ENCODE results near the gene IKZF2.

IKZF2 gene

DNA sequence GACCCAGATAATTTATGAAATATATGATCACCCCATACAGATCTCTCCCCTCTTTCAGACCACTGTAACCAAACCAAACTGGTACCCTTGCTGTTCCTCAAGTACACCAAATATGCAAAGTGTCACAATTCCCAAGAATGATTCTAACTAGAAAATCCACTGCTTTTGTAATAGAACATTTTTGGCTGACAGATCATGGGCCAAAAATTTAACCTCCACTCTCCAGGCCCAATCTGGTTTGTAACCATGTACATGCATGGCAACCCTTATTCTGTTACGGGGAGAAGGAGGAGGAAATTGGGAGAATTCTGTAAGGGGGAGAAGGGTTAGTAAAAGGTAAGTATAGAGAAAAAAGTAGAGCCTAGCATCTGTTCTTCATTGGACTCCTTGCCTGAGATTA is 62.0 kb downstream of the IKZF2 start:
- Histone ChIP-seq H3F3A (ENCODE audit: insufficient read depth, low read length) (no peaks in the 10 kb centered on the region), H3K9ac (ENCODE audit: low read length) (no peak overlapping the region), H3K9me3 (replicated peaks; ENCODE audit: insufficient read depth, low read length) (no peaks in the 10 kb centered on the region), H3K4me3 (ENCODE audit: low read length) (no peak overlapping the region), H3K9me2 (replicated peaks; ENCODE audit: insufficient read depth, low read length) (no peaks in the 10 kb centered on the region), H3K27me3 (replicated peaks; ENCODE audit: insufficient read depth, low read length) (no peaks in the 10 kb centered on the region), H3K36me3 (replicated peaks; ENCODE audit: insufficient read depth, low read length) (no peaks in the 10 kb centered on the region), H3K4me1 (ENCODE audit: low read length) (no peaks in the 10 kb centered on the region), H3K79me2 (ENCODE audit: low read length) (no peaks in the 10 kb centered on the region), H2AFZ (ENCODE audit: low read length) (no peak overlapping the region), H4K20me1 (ENCODE audit: insufficient read depth, low read length) (no peaks in the 10 kb centered on the region), H3K4me2 (ENCODE audit: low read depth, low read length) (no peak overlapping the region), H3K27ac (ENCODE audit: low read length) (no peak overlapping the region)
- DNase-seq = no peak
- TF ChIP-seq, protein P1, sequence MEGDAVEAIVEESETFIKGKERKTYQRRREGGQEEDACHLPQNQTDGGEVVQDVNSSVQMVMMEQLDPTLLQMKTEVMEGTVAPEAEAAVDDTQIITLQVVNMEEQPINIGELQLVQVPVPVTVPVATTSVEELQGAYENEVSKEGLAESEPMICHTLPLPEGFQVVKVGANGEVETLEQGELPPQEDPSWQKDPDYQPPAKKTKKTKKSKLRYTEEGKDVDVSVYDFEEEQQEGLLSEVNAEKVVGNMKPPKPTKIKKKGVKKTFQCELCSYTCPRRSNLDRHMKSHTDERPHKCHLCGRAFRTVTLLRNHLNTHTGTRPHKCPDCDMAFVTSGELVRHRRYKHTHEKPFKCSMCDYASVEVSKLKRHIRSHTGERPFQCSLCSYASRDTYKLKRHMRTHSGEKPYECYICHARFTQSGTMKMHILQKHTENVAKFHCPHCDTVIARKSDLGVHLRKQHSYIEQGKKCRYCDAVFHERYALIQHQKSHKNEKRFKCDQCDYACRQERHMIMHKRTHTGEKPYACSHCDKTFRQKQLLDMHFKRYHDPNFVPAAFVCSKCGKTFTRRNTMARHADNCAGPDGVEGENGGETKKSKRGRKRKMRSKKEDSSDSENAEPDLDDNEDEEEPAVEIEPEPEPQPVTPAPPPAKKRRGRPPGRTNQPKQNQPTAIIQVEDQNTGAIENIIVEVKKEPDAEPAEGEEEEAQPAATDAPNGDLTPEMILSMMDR (IDR thresholded peaks at IDR 0.05; ENCODE audit: low read length) = no peak
- no peak for TF ChIP-seq EZH2 (optimal IDR thresholded peaks at IDR 0.05; ENCODE audit: low read depth, low read length)
- no peak for TF ChIP-seq EZH2phosphoT487 (IDR thresholded peaks at IDR 0.05; ENCODE audit: low read length)

DNA sequence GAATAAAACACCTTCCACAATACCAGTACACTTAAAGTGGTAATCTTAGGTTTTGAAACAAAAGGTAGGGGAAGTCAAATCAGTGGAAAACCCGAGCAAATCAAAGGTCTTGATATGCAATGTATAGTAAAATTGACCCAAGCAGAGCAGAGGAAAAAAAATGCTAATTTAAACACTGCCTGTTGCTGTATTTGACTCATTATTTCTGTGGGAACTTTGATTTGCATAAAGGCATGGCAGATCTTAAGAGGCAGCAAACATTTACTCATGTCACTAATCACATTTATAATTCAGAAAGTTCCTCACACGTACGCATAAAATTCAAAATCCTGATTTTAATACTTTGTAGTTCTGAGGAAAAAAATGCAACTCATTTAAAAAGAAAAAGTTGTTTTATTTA is 64.4 kb downstream of the IKZF2 start:
- Histone ChIP-seq H3K4me1 (ENCODE audit: low read length) (no peaks in the 10 kb centered on the region), H3K4me2 (ENCODE audit: low read depth, low read length) (no peak overlapping the region), H3K4me3 (ENCODE audit: low read length) (no peak overlapping the region), H3K79me2 (ENCODE audit: low read length) (no peaks in the 10 kb centered on the region), H3K36me3 (replicated peaks; ENCODE audit: insufficient read depth, low read length) (no peaks in the 10 kb centered on the region), H3K9ac (ENCODE audit: low read length) (no peak overlapping the region), H4K20me1 (ENCODE audit: insufficient read depth, low read length) (no peaks in the 10 kb centered on the region), H3K9me3 (replicated peaks; ENCODE audit: insufficient read depth, low read length) (no peaks in the 10 kb centered on the region), H3F3A (ENCODE audit: insufficient read depth, low read length) (no peaks in the 10 kb centered on the region), H2AFZ (ENCODE audit: low read length) (no peak overlapping the region), H3K27me3 (replicated peaks; ENCODE audit: insufficient read depth, low read length) (no peaks in the 10 kb centered on the region), H3K27ac (ENCODE audit: low read length) (no peak overlapping the region), H3K9me2 (replicated peaks; ENCODE audit: insufficient read depth, low read length) (no peaks in the 10 kb centered on the region)
- TF ChIP-seq EZH2phosphoT487 (IDR thresholded peaks at IDR 0.05; ENCODE audit: low read length) (no peak), EZH2 (optimal IDR thresholded peaks at IDR 0.05; ENCODE audit: low read depth, low read length) (no peak)
- TF ChIP-seq, protein P1 (IDR thresholded peaks at IDR 0.05; ENCODE audit: low read length) = no peak
- DNase-seq = no peak

GRCh38 chr2:213086571-213086970 is 64.8 kb downstream of the IKZF2 start:
- H3K36me3 ChIP-seq (replicated peaks; ENCODE audit: insufficient read depth, low read length) = no peaks in the 10 kb centered on the region
- no peaks in the 10 kb centered on the region for H3F3A ChIP-seq (ENCODE audit: insufficient read depth, low read length)
- no peak for DNase-seq
- no peak overlapping the region for H3K9ac ChIP-seq (ENCODE audit: low read length)
- H3K9me2 ChIP-seq (replicated peaks; ENCODE audit: insufficient read depth, low read length) = no peaks in the 10 kb centered on the region
- no peaks in the 10 kb centered on the region for H3K79me2 ChIP-seq (ENCODE audit: low read length)
- H4K20me1 ChIP-seq (ENCODE audit: insufficient read depth, low read length) = no peaks in the 10 kb centered on the region
- TF ChIP-seq EZH2 (optimal IDR thresholded peaks at IDR 0.05; ENCODE audit: low read depth, low read length) (no peak), EZH2phosphoT487 (IDR thresholded peaks at IDR 0.05; ENCODE audit: low read length) (no peak)
- TF ChIP-seq, protein P1 (IDR thresholded peaks at IDR 0.05; ENCODE audit: low read length) = no peak
- no peak overlapping the region for H3K4me2 ChIP-seq (ENCODE audit: low read depth, low read length)
- no peak overlapping the region for H2AFZ ChIP-seq (ENCODE audit: low read length)
- no peak overlapping the region for H3K4me3 ChIP-seq (ENCODE audit: low read length)
- H3K4me1 ChIP-seq (ENCODE audit: low read length) = no peaks in the 10 kb centered on the region
- H3K27me3 ChIP-seq (replicated peaks; ENCODE audit: insufficient read depth, low read length) = no peaks in the 10 kb centered on the region
- no peak overlapping the region for H3K27ac ChIP-seq (ENCODE audit: low read length)
- no peaks in the 10 kb centered on the region for H3K9me3 ChIP-seq (replicated peaks; ENCODE audit: insufficient read depth, low read length)

Measured in MM.1S (cell line).